Thymus (tissue), 14 donors: ENCODE data around the gene ETFBKMT. TPM values are rescaled to one million over a fixed set of nuclear protein-coding genes. Genes with fewer than 3 reads are reported as not detected.

Source experiments
- DNase-seq, 9 donors: peaks; one replicate each; pipeline ENCODE4 v3.0.0-alpha.2; 2013; ENCODE audit warnings: low spot score in 9 of 9, low read depth in 6 of 9, missing footprints in 1 of 9
- H3K27ac ChIP-seq, 2 donors: one replicate each; pipeline ENCODE4 v1.5.1; 2013; ENCODE audit warnings: control low read depth in 1 of 2, low read depth in 1 of 2, low read length in 1 of 2, mild to moderate bottlenecking in 1 of 2, moderate library complexity in 1 of 2
- H3K27me3 ChIP-seq, 2 donors: one replicate each; pipeline ENCODE4 v1.5.1; 2013; ENCODE audit warnings: low read length in 1 of 2; ENCODE audit not compliant: control insufficient read depth in 2 of 2, insufficient read depth in 1 of 2
- H3K36me3 ChIP-seq, 2 donors: one replicate each; pipeline ENCODE4 v1.5.1; 2013; ENCODE audit warnings: low read length in 1 of 2, mild to moderate bottlenecking in 1 of 2, moderate library complexity in 1 of 2; ENCODE audit not compliant: control insufficient read depth in 2 of 2, insufficient read depth in 2 of 2
- H3K4me1 ChIP-seq, 2 donors: one replicate each; pipeline ENCODE4 v1.5.1; 2013; ENCODE audit warnings: low read length in 2 of 2; ENCODE audit not compliant: control insufficient read depth in 2 of 2, insufficient read depth in 2 of 2
- H3K4me3 ChIP-seq, 2 donors: one replicate each; pipeline ENCODE4 v1.5.1; 2013; ENCODE audit warnings: low read length in 2 of 2, control low read depth in 1 of 2, mild to moderate bottlenecking in 1 of 2
- H3K9me3 ChIP-seq, 2 donors: one replicate each; pipeline ENCODE4 v1.5.1; 2013; ENCODE audit warnings: low read length in 1 of 2, mild to moderate bottlenecking in 1 of 2; ENCODE audit not compliant: control insufficient read depth in 2 of 2, insufficient read depth in 1 of 2
- WGBS: extraction: QIAGEN DNeasy Blood & Tissue Kit; methylation state at CpG from one replicate; pipeline ENCODE4 v1.1.7; 2013; 5-methylcytosine and 5-hydroxymethylcytosine counted together
- long read RNA-seq, 10 donors: transcript quantifications; one replicate each; lab custom pipeline, GENCODE V29; 2026
- polyA plus RNA-seq: library from polyadenylated mRNA; stranded (reverse); fragments of 200-250 nt; gene quantifications from one replicate; pipeline ENCODE4 v1.2.3, GENCODE V29; 2013
- total RNA-seq: library from RNA; stranded (reverse); fragments of 120-200 nt; gene quantifications from one replicate; pipeline ENCODE4 v1.2.4, GENCODE V29; 2013
- donor health status: healthy.

The ETFBKMT gene
- total RNA-seq (0.94 TPM), polyA plus RNA-seq (1.5 TPM)
- long read RNA-seq, donor 1, result 0 reads
- long read RNA-seq, donor 2, result 0 reads
- long read RNA-seq, donor 3, result 0 reads
- long read RNA-seq, donor 4, partial matches to known transcripts, result 5 of 11 reads
- long read RNA-seq, donor 4, other reads (novel, unspliced or antisense), result 6 of 11 reads
- long read RNA-seq, donor 5, result 0 reads
- long read RNA-seq, donor 6, result 0 reads
- long read RNA-seq, donor 7, full-length matches to known transcripts, result 1 of 28 reads
- long read RNA-seq, donor 7, partial matches to known transcripts, result 11 of 28 reads
- long read RNA-seq, donor 7, other reads (novel, unspliced or antisense), result 16 of 28 reads
- long read RNA-seq, donor 8, result 0 reads
- long read RNA-seq, donor 9, partial matches to known transcripts, result 0 of 1 reads
- long read RNA-seq, donor 9, other reads (novel, unspliced or antisense), result 0 of 1 reads
- long read RNA-seq, donor 10, result 0 reads

- peak within 1 kb of the TSS; percentile 93 to 99 for H3K27ac ChIP-seq
- no peaks in the 10 kb centered on the region for H3K36me3 ChIP-seq
- H3K27me3 ChIP-seq, result no peaks in the 10 kb centered on the region
- peaks cover 0 to 5% of the 10 kb centered on the region in 2 donors for H3K9me3 ChIP-seq
- WGBS, result 7% methylated on average over 47 of the region's 47 CpGs
- H3K4me1 ChIP-seq, result peaks cover 4 to 9% of the 10 kb centered on the region in 2 donors
- H3K4me3 ChIP-seq, result peak within 1 kb of the TSS; percentile 70 to 87
- peak; percentile 86 to 98 (median 92) for DNase-seq
Observed at GRCh38 chr12:31659087-31659942, at the start of gene ETFBKMT. Gene ETFBKMT (plus strand): TSS chr12:31659688. CDS start chr12:31661954, 2,266 bp downstream.

- no peaks in the 10 kb centered on the region for H3K36me3 ChIP-seq
- H3K27me3 ChIP-seq, result no peaks in the 10 kb centered on the region
- peaks cover under 1 to 5% of the 10 kb centered on the region in 2 donors for H3K9me3 ChIP-seq
- H3K27ac ChIP-seq, result no peak overlapping the region
- WGBS, result 96% methylated on average over 2 of the region's 2 CpGs
- no peaks in the 10 kb centered on the region for H3K4me1 ChIP-seq
- no peak for DNase-seq
- no peak overlapping the region for H3K4me3 ChIP-seq
Observed at GRCh38 chr12:31612819-31613218, 46.7 kb upstream of the ETFBKMT start.

- no peak for DNase-seq
- Histone ChIP-seq H3K9me3 (no peaks in the 10 kb centered on the region), H3K27me3 (no peaks in the 10 kb centered on the region), H3K4me1 (no peaks in the 10 kb centered on the region), H3K27ac (no peak overlapping the region), H3K36me3 (no peaks in the 10 kb centered on the region), H3K4me3 (no peak overlapping the region)
- WGBS, result 96% methylated on average over 3 of the region's 3 CpGs
Observed at GRCh38 chr12:31618228-31619025, 41.1 kb upstream of the ETFBKMT start.

GRCh38 chr12:31620311-31620710 lies 39.2 kb upstream of the ETFBKMT start:
- no peaks in the 10 kb centered on the region for H3K36me3 ChIP-seq
- no peak for DNase-seq
- H3K4me3 ChIP-seq, result no peak overlapping the region
- no peaks in the 10 kb centered on the region for H3K4me1 ChIP-seq
- H3K9me3 ChIP-seq, result no peaks in the 10 kb centered on the region
- H3K27ac ChIP-seq, result no peak overlapping the region
- H3K27me3 ChIP-seq, result no peaks in the 10 kb centered on the region
- WGBS, result 98% methylated on average over 2 of the region's 2 CpGs

GRCh38 chr12:31622038-31622437 lies 37.5 kb upstream of the ETFBKMT start:
- Histone ChIP-seq H3K4me1 (no peaks in the 10 kb centered on the region), H3K27ac (no peak overlapping the region), H3K4me3 (no peak overlapping the region), H3K9me3 (no peaks in the 10 kb centered on the region), H3K27me3 (no peaks in the 10 kb centered on the region), H3K36me3 (no peaks in the 10 kb centered on the region)
- whole genome bisulfite sequencing, result 92% methylated on average over 4 of the region's 4 CpGs
- DNase-seq, result no peak

GRCh38 chr12:31626270-31626995 lies 33.1 kb upstream of the ETFBKMT start:
- Histone ChIP-seq H3K27me3 (no peaks in the 10 kb centered on the region), H3K36me3 (no peaks in the 10 kb centered on the region), H3K9me3 (no peaks in the 10 kb centered on the region), H3K4me1 (no peaks in the 10 kb centered on the region), H3K27ac (no peak overlapping the region), H3K4me3 (no peak overlapping the region)
- WGBS, result 95% methylated on average over 7 of the region's 7 CpGs
- DNase-seq, result no peak

- no peak for DNase-seq
Observed at GRCh38 chr12:31627456-31628054, 31.9 kb upstream of the ETFBKMT start.

More at GRCh38 chr12:31627456-31628054, 31.9 kb upstream of the ETFBKMT start:
- Histone ChIP-seq H3K4me1 (no peaks in the 10 kb centered on the region), H3K4me3 (no peak overlapping the region), H3K27ac (no peak overlapping the region), H3K9me3 (peaks cover 0 to 3% of the 10 kb centered on the region in 2 donors), H3K36me3 (no peaks in the 10 kb centered on the region), H3K27me3 (no peaks in the 10 kb centered on the region)
- 96% methylated on average over 5 of the region's 5 CpGs for WGBS
